ENCODE results near the gene OPA1. TPM values are rescaled to one million over a fixed set of nuclear protein-coding genes. Genes with fewer than 3 reads are reported as not detected.

The OPA1 gene
- total RNA-seq, 4 donors from 2014 or later: 33.4 to 53.8 (median 37.9) TPM

GRCh38 chr3:193552923-193553322, 40.1 kb upstream of the OPA1 start:
- no peaks in the 10 kb centered on the region for H3K27me3 ChIP-seq
- H3K4me3 ChIP-seq: no peak overlapping the region
- 91% methylated on average over 1 of the region's 1 CpG for WGBS
- no peak overlapping the region for H3K27ac ChIP-seq
- H3K9me3 ChIP-seq: no peaks in the 10 kb centered on the region
- H3K36me3 ChIP-seq: no peaks in the 10 kb centered on the region
- no peak for DNase-seq (ENCODE audit: low spot score in 2 of 2)
- H3K4me1 ChIP-seq: peaks cover 3% of the 10 kb centered on the region
- TF ChIP-seq CTCF (IDR thresholded peaks at IDR 0.05): no peak
- TF ChIP-seq POLR2AphosphoS5 (IDR thresholded peaks at IDR 0.05): no peak
- no peak for TF ChIP-seq POLR2A (IDR thresholded peaks at IDR 0.05)
- no peak for TF ChIP-seq EP300 (IDR thresholded peaks at IDR 0.05)

GRCh38 chr3:193553586-193553985, 39.4 kb upstream of the OPA1 start:
- no peaks in the 10 kb centered on the region for H3K36me3 ChIP-seq
- no peaks in the 10 kb centered on the region for H3K9me3 ChIP-seq
- H3K4me3 ChIP-seq: no peak overlapping the region
- H3K27ac ChIP-seq: no peak overlapping the region
- no peak for TF ChIP-seq POLR2A (IDR thresholded peaks at IDR 0.05)
- no peak for TF ChIP-seq EP300 (IDR thresholded peaks at IDR 0.05)
- no peak for TF ChIP-seq CTCF (IDR thresholded peaks at IDR 0.05)
- TF ChIP-seq POLR2AphosphoS5 (IDR thresholded peaks at IDR 0.05): no peak
- no peaks in the 10 kb centered on the region for H3K27me3 ChIP-seq
- peaks cover 3% of the 10 kb centered on the region for H3K4me1 ChIP-seq
- DNase-seq (ENCODE audit: low spot score in 2 of 2): no peak
- WGBS: 46% methylated on average over 1 of the region's 1 CpG

- Histone ChIP-seq H3K36me3 (no peaks in the 10 kb centered on the region), H3K4me3 (peak within 1 kb of the TSS; percentile 20), H3K4me1 (peaks cover 3% of the 10 kb centered on the region), H3K9me3 (no peaks in the 10 kb centered on the region), H3K27ac (peak within 1 kb of the TSS; percentile 29), H3K27me3 (no peaks in the 10 kb centered on the region)
- no peak for DNase-seq (ENCODE audit: low spot score in 2 of 2)
- WGBS: 42% methylated on average over 9 of the region's 9 CpGs
- TF ChIP-seq EP300 (IDR thresholded peaks at IDR 0.05) (no peak), POLR2AphosphoS5 (IDR thresholded peaks at IDR 0.05) (no peak), POLR2A (IDR thresholded peaks at IDR 0.05) (no peak), CTCF (IDR thresholded peaks at IDR 0.05) (no peak)
Observed at GRCh38 chr3:193554811-193555210, 38.2 kb upstream of the OPA1 start, which contains the start of gene ATP13A4. Gene ATP13A4 (minus strand): TSS chr3:193554895. CDS start chr3:193554799, 96 bp downstream.

- WGBS: 37% methylated on average over 2 of the region's 2 CpGs
- H3K27ac ChIP-seq: no peak overlapping the region
- DNase-seq (ENCODE audit: low spot score in 2 of 2): no peak
- no peak for TF ChIP-seq CTCF (IDR thresholded peaks at IDR 0.05)
- TF ChIP-seq EP300 (IDR thresholded peaks at IDR 0.05): no peak
- no peak for TF ChIP-seq POLR2AphosphoS5 (IDR thresholded peaks at IDR 0.05)
- no peak for TF ChIP-seq POLR2A (IDR thresholded peaks at IDR 0.05)
- H3K27me3 ChIP-seq: no peaks in the 10 kb centered on the region
- H3K4me3 ChIP-seq: no peak overlapping the region
- no peaks in the 10 kb centered on the region for H3K9me3 ChIP-seq
- H3K4me1 ChIP-seq: peaks cover 3% of the 10 kb centered on the region
- H3K36me3 ChIP-seq: no peaks in the 10 kb centered on the region
Observed at GRCh38 chr3:193556841-193557240, 36.2 kb upstream of the OPA1 start.

- TF ChIP-seq CTCF (IDR thresholded peaks at IDR 0.05) (no peak), EP300 (IDR thresholded peaks at IDR 0.05) (no peak), POLR2A (IDR thresholded peaks at IDR 0.05) (no peak), POLR2AphosphoS5 (IDR thresholded peaks at IDR 0.05) (no peak)
- peaks cover 3% of the 10 kb centered on the region for H3K4me1 ChIP-seq
- H3K36me3 ChIP-seq: no peaks in the 10 kb centered on the region
- no peak overlapping the region for H3K27ac ChIP-seq
- H3K27me3 ChIP-seq: no peaks in the 10 kb centered on the region
- no peak overlapping the region for H3K4me3 ChIP-seq
- DNase-seq (ENCODE audit: low spot score in 2 of 2): no peak
- no peaks in the 10 kb centered on the region for H3K9me3 ChIP-seq
Observed at GRCh38 chr3:193559100-193559499, 33.9 kb upstream of the OPA1 start.

Measured in suprapubic skin (tissue), 4 donors.